Central memory CD8-positive, alpha-beta T cell (primary cell): ENCODE data around the gene COL8A2.
"Not testable (repeated sequence)": the region's sequence is repeated elsewhere in the genome, so short reads cannot be mapped to it uniquely, and the experiment has no call there.

ENCODE experiments used
- ATAC-seq: fragments of 150-1000 bp; cut with Tn5 transposase; replicated peaks from 2 replicates; pipeline ENCODE4 v1.10.0; 2022; ENCODE audit warnings: mild to moderate bottlenecking, moderate FRiP score, moderate number of reproducible peaks; ENCODE audit not compliant: poor library complexity, severe bottlenecking; ENCODE audit errors: extremely low read depth
- DNase-seq, 2 donors: peaks; one replicate each; pipeline ENCODE4 v3.0.0; 2021; ENCODE audit warnings: low spot score in 2 of 2
- H3K27ac Mint-ChIP-seq: one replicate; pipeline ENCODE4 v1.8.0; 2022; ENCODE audit warnings: low read depth, mild to moderate bottlenecking, moderate library complexity, mixed read lengths
- H3K27me3 Mint-ChIP-seq: one replicate; pipeline ENCODE4 v1.8.0; 2022; ENCODE audit warnings: mixed read lengths
- H3K36me3 Mint-ChIP-seq: one replicate; pipeline ENCODE4 v1.8.0; 2022; ENCODE audit warnings: mild to moderate bottlenecking, moderate library complexity, mixed read lengths; ENCODE audit not compliant: insufficient read depth
- H3K4me1 Mint-ChIP-seq: one replicate; pipeline ENCODE4 v1.8.0; 2022; ENCODE audit warnings: mixed read lengths
- H3K4me3 Mint-ChIP-seq: one replicate; pipeline ENCODE4 v1.8.0; 2022; ENCODE audit warnings: mild to moderate bottlenecking, moderate library complexity, mixed read lengths
- H3K9me3 Mint-ChIP-seq: one replicate; pipeline ENCODE4 v1.8.0; 2022; ENCODE audit warnings: mixed read lengths

Gene COL8A2

GRCh38 chr1:36162680-36163239 lies 37.7 kb upstream of the COL8A2 start:
- Mint-ChIP-seq H3K4me3 (peak overlapping the region; percentile 78), H3K27me3 (no peaks in the 10 kb centered on the region), H3K36me3 (peaks cover 29% of the 10 kb centered on the region), H3K27ac (peak overlapping the region; percentile 95), H3K4me1 (peaks cover 80% of the 10 kb centered on the region), H3K9me3 (no peaks in the 10 kb centered on the region)
- ATAC-seq (no peak), DNase-seq (no peak)

DNA sequence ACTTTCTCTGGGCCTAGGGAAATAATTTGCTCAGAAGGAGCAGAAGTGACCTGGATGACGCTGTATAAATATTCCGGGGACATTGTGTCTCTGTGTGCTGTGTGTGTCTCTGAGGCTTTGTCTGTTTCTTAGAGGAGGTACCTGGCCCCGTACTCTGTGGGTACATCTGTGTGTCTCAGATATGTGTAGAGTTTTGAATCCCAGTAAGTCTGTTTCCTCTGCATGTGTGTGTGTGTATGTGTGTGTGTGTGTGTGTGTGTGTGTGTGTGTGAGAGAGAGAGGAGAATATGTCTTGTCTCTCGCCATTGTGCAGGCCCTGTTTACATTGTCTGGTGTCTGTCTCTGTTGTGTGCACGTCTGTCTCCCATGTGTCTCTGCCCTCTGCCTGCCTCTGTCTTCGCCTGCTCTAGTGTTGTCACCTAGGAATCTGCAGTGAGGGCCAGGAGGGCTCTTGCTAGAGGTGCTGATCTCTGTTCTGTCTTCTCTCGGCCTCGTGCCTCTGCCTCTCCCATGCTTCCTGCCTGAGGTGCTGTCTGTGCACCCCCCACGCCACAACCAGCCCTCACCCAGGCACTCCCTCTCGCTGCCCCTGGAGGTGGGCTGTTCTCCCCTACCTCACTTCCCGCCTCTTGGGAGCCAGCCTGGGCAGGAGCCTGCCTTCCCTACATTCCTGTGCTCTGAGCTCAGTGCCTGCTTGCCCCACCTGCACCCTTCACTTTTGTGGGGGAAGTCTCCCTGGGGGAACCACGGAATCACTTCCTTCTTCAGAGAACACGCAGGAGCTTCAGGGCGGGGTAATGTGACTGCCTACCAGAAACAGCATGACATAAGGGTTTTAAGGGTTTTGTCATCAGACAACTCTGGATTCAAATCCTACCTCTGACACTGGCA lies 36.9 kb upstream of the COL8A2 start:
- H3K4me3 Mint-ChIP-seq = peak overlapping the region; percentile 78
- H3K4me1 Mint-ChIP-seq = peaks cover 82% of the 10 kb centered on the region
- DNase-seq = peak; percentile 28 to 42
- H3K9me3 Mint-ChIP-seq = no peaks in the 10 kb centered on the region
- peaks cover 21% of the 10 kb centered on the region for H3K36me3 Mint-ChIP-seq
- peak; percentile 61 for ATAC-seq
- H3K27me3 Mint-ChIP-seq = no peaks in the 10 kb centered on the region
- H3K27ac Mint-ChIP-seq = peak overlapping the region; percentile 95

DNA sequence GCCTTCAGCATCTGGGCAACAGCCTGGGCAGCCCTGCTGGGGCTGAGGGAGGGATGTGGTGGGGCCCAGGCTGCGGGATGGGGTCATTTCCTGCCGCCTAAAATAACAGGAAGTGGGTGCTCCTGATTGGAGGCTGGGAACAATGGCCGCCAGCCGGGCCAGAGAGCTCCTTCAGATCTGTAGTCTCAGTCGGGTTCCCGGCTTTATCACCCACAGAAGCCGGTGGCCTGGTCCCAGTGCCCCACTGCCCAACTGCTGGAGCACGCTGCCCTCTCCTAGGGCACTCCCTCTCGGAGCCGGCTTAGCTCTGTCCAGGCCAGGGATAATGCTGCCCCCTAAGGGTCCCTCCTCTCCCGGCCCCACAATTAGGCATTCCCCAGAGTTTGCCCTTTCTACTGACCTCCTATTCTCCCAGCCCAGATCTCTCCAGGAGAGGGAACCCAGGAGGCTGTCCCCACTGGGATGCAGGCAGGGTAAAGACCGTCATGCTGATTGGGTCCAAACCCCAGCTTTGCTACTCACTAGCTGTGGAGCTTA lies 36.0 kb upstream of the COL8A2 start:
- DNase-seq (peak; percentile 45 to 49), ATAC-seq (peak; percentile 42)
- Mint-ChIP-seq H3K4me3 (peak overlapping the region; percentile 78), H3K27ac (peak overlapping the region; percentile 95), H3K9me3 (no peaks in the 10 kb centered on the region), H3K27me3 (no peaks in the 10 kb centered on the region), H3K36me3 (peaks cover 18% of the 10 kb centered on the region), H3K4me1 (peaks cover 73% of the 10 kb centered on the region)

DNA sequence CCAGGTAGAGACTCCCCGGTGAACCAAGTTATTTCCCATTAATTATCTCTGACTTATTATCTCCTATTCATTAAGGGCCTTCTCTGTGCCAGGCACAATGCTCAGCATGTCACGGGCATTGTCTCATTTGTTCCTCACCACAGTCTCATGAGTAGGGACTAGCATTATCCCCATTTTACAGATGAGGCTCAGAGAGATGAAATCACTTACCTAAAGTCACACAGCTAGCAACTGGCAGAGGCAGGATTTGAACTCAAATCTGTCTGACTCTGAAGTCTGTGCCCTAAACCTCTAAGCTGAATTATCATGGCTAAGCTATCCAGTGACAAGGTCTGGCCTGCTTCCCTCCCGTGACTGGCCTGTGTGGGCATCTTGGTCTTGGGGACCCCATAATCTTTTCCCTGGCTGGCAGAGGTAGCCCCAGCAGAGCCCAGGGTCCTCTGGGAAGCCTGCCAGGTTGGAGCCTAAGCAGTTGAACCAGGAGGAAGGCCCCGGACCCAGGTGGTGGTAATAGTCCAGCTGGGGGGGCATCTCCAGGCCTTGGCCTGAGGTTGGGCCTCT lies 35.4 kb upstream of the COL8A2 start:
- Mint-ChIP-seq H3K4me3 (peak overlapping the region; percentile 78), H3K27ac (peak overlapping the region; percentile 95), H3K36me3 (peaks cover 19% of the 10 kb centered on the region), H3K9me3 (no peaks in the 10 kb centered on the region), H3K4me1 (peaks cover 71% of the 10 kb centered on the region), H3K27me3 (no peaks in the 10 kb centered on the region)
- DNase-seq (no peak), ATAC-seq (no peak)

GRCh38 chr1:36159614-36160387 lies 34.8 kb upstream of the COL8A2 start:
- no peak for ATAC-seq
- Mint-ChIP-seq H3K36me3 (peaks cover 19% of the 10 kb centered on the region), H3K4me1 (peaks cover 74% of the 10 kb centered on the region), H3K27me3 (no peaks in the 10 kb centered on the region), H3K27ac (peak overlapping the region; percentile 95), H3K9me3 (no peaks in the 10 kb centered on the region), H3K4me3 (peak overlapping the region; percentile 78)
- no peak for DNase-seq

DNA sequence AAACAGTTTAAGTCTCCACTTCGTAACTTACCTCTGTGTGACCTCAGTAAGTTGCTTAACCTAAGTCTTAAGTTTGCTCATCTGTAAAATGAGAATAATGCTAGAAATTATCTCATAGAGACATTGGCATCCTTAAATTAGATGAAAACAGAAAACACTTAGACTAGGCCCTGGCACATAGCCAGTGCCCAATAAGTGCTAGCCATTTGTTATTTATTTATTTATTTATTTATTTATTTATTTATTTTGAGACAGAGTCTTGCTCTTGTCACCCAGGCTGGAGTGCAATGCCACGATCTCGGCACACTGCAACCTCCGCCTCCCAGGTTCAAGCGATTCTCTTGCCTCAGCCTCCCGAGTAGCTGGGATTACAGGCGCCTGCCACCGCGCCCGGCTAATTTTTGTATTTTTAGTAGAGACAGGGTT lies 33.8 kb upstream of the COL8A2 start:
- H3K4me3 Mint-ChIP-seq = peak overlapping the region; percentile 87
- H3K27me3 Mint-ChIP-seq, H3K9me3 Mint-ChIP-seq, DNase-seq, ATAC-seq: not testable (repeated sequence)
- peak overlapping the region; percentile 95 for H3K27ac Mint-ChIP-seq
- peaks cover 73% of the 10 kb centered on the region for H3K4me1 Mint-ChIP-seq
- H3K36me3 Mint-ChIP-seq = peaks cover 19% of the 10 kb centered on the region

- no peak for DNase-seq
- Mint-ChIP-seq H3K27ac (peak overlapping the region; percentile 95), H3K4me1 (peaks cover 77% of the 10 kb centered on the region), H3K4me3 (peak overlapping the region; percentile 87), H3K36me3 (peaks cover 19% of the 10 kb centered on the region), H3K9me3 (no peaks in the 10 kb centered on the region), H3K27me3 (no peaks in the 10 kb centered on the region)
- no peak for ATAC-seq
Measured at GRCh38 chr1:36157973-36158826, 33.2 kb upstream of the COL8A2 start.

DNA sequence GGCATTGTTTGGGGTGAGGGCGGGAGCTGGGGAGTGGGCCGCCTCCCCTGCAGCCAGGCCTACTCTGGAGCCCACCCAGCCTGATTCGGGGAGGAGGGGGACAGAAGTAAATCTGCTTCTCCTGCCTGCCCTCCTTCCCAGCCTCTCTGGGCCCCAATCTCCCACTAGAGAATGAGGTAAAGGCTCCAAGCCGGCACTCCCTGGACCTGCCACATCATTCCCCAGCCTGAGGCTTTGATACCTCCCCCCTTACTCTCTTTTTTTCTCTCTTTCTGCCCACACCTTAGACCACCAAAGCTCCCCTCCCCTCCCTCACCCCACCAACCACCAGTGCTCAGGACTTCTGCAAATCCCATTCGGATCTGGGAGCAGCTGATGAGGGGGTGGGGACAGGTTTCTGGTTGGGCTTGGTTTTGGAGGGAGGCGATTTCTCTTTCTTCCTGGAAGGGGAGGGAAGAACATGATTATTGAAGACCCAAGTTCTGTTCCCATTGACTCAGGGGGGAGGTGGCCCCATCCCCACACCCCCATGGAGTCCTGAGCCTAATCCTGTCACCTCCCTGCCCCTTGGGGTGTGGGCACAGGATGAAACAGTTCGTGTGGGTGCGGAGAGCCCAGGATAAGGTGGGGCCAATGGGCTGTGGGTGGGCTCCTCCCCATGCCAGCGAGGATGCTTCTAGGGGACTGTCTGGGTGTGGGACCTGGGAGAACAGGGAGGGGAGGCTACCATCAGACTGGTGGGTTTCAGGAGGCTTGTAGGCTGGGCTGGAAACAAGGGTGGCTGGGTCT lies 32.3 kb upstream of the COL8A2 start:
- Mint-ChIP-seq H3K9me3 (no peaks in the 10 kb centered on the region), H3K36me3 (peaks cover 19% of the 10 kb centered on the region), H3K27ac (peak overlapping the region; percentile 95), H3K27me3 (no peaks in the 10 kb centered on the region), H3K4me3 (peak overlapping the region; percentile 87), H3K4me1 (peaks cover 77% of the 10 kb centered on the region)
- ATAC-seq (no peak), DNase-seq (no peak)

GRCh38 chr1:36156329-36157114 lies 31.5 kb upstream of the COL8A2 start:
- H3K9me3 Mint-ChIP-seq = no peaks in the 10 kb centered on the region
- ATAC-seq (peak; percentile 0), DNase-seq (no peak)
- H3K36me3 Mint-ChIP-seq = peaks cover 17% of the 10 kb centered on the region
- H3K27ac Mint-ChIP-seq = peak overlapping the region; percentile 95
- peaks cover 77% of the 10 kb centered on the region for H3K4me1 Mint-ChIP-seq
- H3K27me3 Mint-ChIP-seq = no peaks in the 10 kb centered on the region
- H3K4me3 Mint-ChIP-seq = peak overlapping the region; percentile 87

GRCh38 chr1:36155408-36156328 lies 30.6 kb upstream of the COL8A2 start, which contains the start of gene MAP7D1:
MAP7D1 (plus strand) TSS chr1:36156160; CDS start chr1:36156418, 258 bp downstream.
- Mint-ChIP-seq H3K9me3 (no peaks in the 10 kb centered on the region), H3K4me3 (peak within 1 kb of the TSS; percentile 100), H3K4me1 (peaks cover 78% of the 10 kb centered on the region), H3K36me3 (peaks cover 15% of the 10 kb centered on the region), H3K27me3 (no peaks in the 10 kb centered on the region), H3K27ac (peak within 1 kb of the TSS; percentile 95)
- ATAC-seq = peak; percentile 72
- peak; percentile 79 to 82 for DNase-seq
